Measurements from ENCODE around the gene MICAL1.

The MICAL1 gene

DNA sequence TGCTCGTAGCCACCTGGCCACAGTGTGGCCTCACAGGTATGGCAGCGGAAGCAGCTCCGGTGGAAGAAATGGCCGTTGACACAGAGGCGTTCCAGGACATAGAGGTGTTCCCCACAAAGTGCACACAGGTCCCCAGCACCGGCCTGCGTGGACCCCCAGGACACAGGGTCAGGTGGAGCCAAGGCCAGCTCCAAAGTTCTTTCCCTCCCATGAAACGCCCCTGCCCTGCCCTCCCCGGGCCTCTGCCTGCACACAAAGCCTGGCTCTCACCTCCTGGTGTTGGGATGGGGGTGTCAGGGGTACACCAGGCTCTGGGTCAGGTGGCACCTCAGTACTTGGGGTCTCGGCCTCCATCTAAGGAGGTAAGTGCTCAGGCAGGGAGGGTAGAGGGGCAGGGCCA, 8.5 kb downstream of the MICAL1 start:
- Histone ChIP-seq H3K9ac (ENCODE audit: low read depth, low read length, poor library complexity, severe bottlenecking) (no peak overlapping the region), H3F3A (ENCODE audit: low read depth) (no peaks in the 10 kb centered on the region), H2AFZ (ENCODE audit: low read length) (no peak overlapping the region), H3K4me3 (ENCODE audit: low read length, poor library complexity, severe bottlenecking) (no peak overlapping the region), H3K27me3 (ENCODE audit: insufficient read depth, low read length, poor library complexity, severe bottlenecking) (no peaks in the 10 kb centered on the region), H4K20me1 (ENCODE audit: insufficient read depth, low read length, poor library complexity, severe bottlenecking) (peaks cover 5% of the 10 kb centered on the region), H3K4me1 (ENCODE audit: insufficient read depth, low read length, poor library complexity, severe bottlenecking) (peaks cover 43% of the 10 kb centered on the region), H3K4me2 (ENCODE audit: low read depth, low read length, poor library complexity, severe bottlenecking) (no peak overlapping the region), H3K9me2 (replicated peaks; ENCODE audit: low read depth, low read length) (no peaks in the 10 kb centered on the region), H3K79me2 (ENCODE audit: insufficient read depth, low read length) (peaks cover 33% of the 10 kb centered on the region), H3K9me3 (ENCODE audit: insufficient read depth, low read depth, low read length) (no peaks in the 10 kb centered on the region), H3K36me3 (ENCODE audit: insufficient read depth, low read length) (peaks cover 42% of the 10 kb centered on the region; the same call in 1 of the 2 replicates)
- TF ChIP-seq EZH2phosphoT487 (IDR thresholded peaks at IDR 0.05; ENCODE audit: borderline replicate concordance), result no peak
- TF ChIP-seq, protein P1, sequence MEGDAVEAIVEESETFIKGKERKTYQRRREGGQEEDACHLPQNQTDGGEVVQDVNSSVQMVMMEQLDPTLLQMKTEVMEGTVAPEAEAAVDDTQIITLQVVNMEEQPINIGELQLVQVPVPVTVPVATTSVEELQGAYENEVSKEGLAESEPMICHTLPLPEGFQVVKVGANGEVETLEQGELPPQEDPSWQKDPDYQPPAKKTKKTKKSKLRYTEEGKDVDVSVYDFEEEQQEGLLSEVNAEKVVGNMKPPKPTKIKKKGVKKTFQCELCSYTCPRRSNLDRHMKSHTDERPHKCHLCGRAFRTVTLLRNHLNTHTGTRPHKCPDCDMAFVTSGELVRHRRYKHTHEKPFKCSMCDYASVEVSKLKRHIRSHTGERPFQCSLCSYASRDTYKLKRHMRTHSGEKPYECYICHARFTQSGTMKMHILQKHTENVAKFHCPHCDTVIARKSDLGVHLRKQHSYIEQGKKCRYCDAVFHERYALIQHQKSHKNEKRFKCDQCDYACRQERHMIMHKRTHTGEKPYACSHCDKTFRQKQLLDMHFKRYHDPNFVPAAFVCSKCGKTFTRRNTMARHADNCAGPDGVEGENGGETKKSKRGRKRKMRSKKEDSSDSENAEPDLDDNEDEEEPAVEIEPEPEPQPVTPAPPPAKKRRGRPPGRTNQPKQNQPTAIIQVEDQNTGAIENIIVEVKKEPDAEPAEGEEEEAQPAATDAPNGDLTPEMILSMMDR (conservative IDR thresholded peaks at IDR 0.05; ENCODE audit: low read length), result no peak

GRCh38 chr6:109446541-109446940, 9.0 kb downstream of the MICAL1 start:
- Histone ChIP-seq H4K20me1 (ENCODE audit: insufficient read depth, low read length, poor library complexity, severe bottlenecking) (peaks cover 5% of the 10 kb centered on the region), H3K9me2 (replicated peaks; ENCODE audit: low read depth, low read length) (no peaks in the 10 kb centered on the region), H3K27me3 (ENCODE audit: insufficient read depth, low read length, poor library complexity, severe bottlenecking) (no peaks in the 10 kb centered on the region), H2AFZ (ENCODE audit: low read length) (no peak overlapping the region), H3K79me2 (ENCODE audit: insufficient read depth, low read length) (peaks cover 33% of the 10 kb centered on the region), H3K9me3 (ENCODE audit: insufficient read depth, low read depth, low read length) (no peaks in the 10 kb centered on the region), H3K4me2 (ENCODE audit: low read depth, low read length, poor library complexity, severe bottlenecking) (no peak overlapping the region), H3F3A (ENCODE audit: low read depth) (no peaks in the 10 kb centered on the region), H3K9ac (ENCODE audit: low read depth, low read length, poor library complexity, severe bottlenecking) (no peak overlapping the region), H3K4me1 (ENCODE audit: insufficient read depth, low read length, poor library complexity, severe bottlenecking) (peaks cover 45% of the 10 kb centered on the region), H3K36me3 (ENCODE audit: insufficient read depth, low read length) (peaks cover 37% of the 10 kb centered on the region; the same call in 1 of the 2 replicates), H3K4me3 (ENCODE audit: low read length, poor library complexity, severe bottlenecking) (no peak overlapping the region)
- TF ChIP-seq EZH2phosphoT487 (IDR thresholded peaks at IDR 0.05; ENCODE audit: borderline replicate concordance), result no peak
- TF ChIP-seq, protein P1 (conservative IDR thresholded peaks at IDR 0.05; ENCODE audit: low read length), result no peak

DNA sequence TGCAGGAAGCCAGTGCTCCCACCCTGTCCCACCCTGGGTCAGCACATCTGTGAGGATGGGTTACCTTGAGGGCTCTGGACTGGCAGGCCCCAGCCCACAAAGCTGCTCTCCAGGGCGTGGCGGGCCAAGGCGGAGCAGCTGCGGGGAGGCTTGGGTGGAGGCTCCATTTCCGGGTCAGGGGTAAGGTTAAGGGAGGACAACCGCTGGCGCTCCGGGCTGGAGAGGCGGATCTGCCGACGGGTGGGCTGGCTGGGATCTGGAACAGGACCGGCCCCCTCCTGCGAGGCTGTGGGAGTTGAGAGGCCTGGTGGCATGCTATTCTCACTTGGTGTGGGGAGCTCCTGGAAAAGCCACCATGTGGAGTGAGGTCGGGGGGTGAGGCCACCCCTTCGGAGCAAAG, 9.5 kb downstream of the MICAL1 start:
- Histone ChIP-seq H3K4me3 (ENCODE audit: low read length, poor library complexity, severe bottlenecking) (no peak overlapping the region), H3K4me2 (ENCODE audit: low read depth, low read length, poor library complexity, severe bottlenecking) (no peak overlapping the region), H4K20me1 (ENCODE audit: insufficient read depth, low read length, poor library complexity, severe bottlenecking) (peaks cover 5% of the 10 kb centered on the region), H3K9ac (ENCODE audit: low read depth, low read length, poor library complexity, severe bottlenecking) (no peak overlapping the region), H3F3A (ENCODE audit: low read depth) (no peaks in the 10 kb centered on the region), H3K79me2 (ENCODE audit: insufficient read depth, low read length) (peaks cover 34% of the 10 kb centered on the region), H3K9me2 (replicated peaks; ENCODE audit: low read depth, low read length) (no peaks in the 10 kb centered on the region), H2AFZ (ENCODE audit: low read length) (no peak overlapping the region), H3K36me3 (ENCODE audit: insufficient read depth, low read length) (peaks cover 35% of the 10 kb centered on the region; the same call in 1 of the 2 replicates), H3K27me3 (ENCODE audit: insufficient read depth, low read length, poor library complexity, severe bottlenecking) (no peaks in the 10 kb centered on the region), H3K4me1 (ENCODE audit: insufficient read depth, low read length, poor library complexity, severe bottlenecking) (peaks cover 50% of the 10 kb centered on the region), H3K9me3 (ENCODE audit: insufficient read depth, low read depth, low read length) (no peaks in the 10 kb centered on the region)
- TF ChIP-seq, protein P1 (conservative IDR thresholded peaks at IDR 0.05; ENCODE audit: low read length), result no peak
- no peak for TF ChIP-seq EZH2phosphoT487 (IDR thresholded peaks at IDR 0.05; ENCODE audit: borderline replicate concordance)

All from Loucy (cell line).